Activated effector memory CD4-positive, alpha-beta T cell treated with Interleukin-2 at 50 U/mL for 16 hours (primary cell): ENCODE data around the gene ATP9B.
"Not testable (repeated sequence)": the region's sequence is repeated elsewhere in the genome, so short reads cannot be mapped to it uniquely, and the experiment has no call there.

Experiments used
- DNase-seq: peaks from one replicate; pipeline ENCODE4 v3.0.0-alpha.2; 2020

The ATP9B gene

GRCh38 chr18:79072655-79073054, 3.5 kb downstream of the ATP9B start:
- not testable (repeated sequence) for DNase-seq

GRCh38 chr18:79077181-79077580, 8.0 kb downstream of the ATP9B start:
- no peak for DNase-seq

DNA sequence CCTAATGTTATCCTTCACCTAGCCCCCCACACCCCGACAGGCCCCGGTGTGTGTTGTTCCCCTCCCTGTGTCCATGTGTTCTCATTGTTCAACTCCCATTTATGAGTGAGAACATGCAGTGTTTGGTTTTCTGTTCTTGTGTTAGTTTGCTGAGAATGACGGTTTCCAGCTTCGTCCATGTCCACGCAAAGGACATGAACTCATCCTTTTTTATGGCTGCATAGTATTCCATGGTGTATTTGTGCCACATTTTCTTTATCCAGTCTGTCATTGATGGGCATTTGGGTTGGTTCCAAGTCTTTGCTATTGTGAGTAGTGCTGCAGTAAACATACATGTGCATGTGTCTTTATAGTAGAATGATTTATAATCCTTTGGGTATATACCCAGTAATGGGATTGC, 9.6 kb downstream of the ATP9B start:
- not testable (repeated sequence) for DNase-seq

GRCh38 chr18:79092874-79093273, 23.7 kb downstream of the ATP9B start:
- no peak for DNase-seq

DNA sequence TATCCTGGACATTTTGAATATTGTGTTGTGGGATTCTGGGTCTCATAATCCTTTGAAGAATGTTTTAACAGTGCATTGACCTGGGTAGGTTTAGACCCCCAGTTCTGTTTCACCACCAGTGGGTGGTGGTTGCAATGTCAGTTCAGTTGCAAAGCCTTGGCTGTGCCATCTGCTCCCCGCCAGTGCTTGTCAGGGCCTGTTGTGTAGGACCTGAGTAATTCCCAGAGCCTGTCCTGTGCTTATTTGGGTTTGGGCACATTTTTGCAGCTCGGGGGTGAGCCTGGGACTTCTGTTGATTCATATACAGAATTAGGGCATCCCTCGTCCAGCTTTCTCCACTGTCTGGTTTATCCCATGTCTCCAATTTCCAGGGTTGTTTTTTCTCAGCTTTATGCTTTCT, 24.8 kb downstream of the ATP9B start:
- DNase-seq, result no peak

DNA sequence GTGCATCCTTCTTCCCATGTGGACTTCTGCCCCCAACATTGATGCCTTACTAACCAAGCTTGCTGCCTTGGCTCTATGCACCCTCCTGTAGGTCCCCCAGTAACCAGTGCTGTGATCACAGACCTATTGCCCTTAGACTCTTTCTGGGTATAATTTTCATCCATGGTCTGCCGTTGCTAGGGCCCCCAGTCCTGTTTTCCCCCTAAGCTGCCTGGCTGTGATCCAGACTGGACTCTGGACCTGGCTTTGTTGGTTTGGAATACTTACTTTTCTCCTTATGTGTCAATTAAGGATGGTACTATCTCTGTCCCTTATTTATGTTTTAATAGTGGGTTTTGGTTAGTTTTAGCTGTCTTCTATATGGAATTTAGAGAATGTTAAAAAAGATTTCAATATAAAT, 26.0 kb downstream of the ATP9B start:
- DNase-seq, result no peak

- no peak for DNase-seq
These were observed 31.8 kb downstream of the ATP9B start for GRCh38 chr18:79100944-79101343.

DNA sequence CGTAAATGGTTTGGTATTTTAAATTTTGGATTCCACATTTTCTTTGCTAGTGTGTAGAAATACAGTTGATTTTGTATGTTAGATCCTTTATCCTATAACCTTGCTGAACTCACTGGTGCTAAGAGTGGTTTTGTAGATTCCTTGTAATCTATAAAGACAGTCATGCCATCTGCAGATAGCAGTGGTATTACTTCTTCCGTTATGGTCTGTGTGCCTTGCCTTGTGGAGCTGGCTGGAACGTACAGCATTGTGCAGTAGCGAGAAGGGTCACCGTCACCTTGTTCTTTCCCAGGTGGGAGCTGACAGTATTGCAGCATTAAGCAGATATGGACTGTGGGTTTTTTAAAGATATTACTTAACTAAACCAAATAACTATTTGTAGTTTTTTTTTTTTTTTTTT, 33.7 kb downstream of the ATP9B start:
- no peak for DNase-seq

DNA sequence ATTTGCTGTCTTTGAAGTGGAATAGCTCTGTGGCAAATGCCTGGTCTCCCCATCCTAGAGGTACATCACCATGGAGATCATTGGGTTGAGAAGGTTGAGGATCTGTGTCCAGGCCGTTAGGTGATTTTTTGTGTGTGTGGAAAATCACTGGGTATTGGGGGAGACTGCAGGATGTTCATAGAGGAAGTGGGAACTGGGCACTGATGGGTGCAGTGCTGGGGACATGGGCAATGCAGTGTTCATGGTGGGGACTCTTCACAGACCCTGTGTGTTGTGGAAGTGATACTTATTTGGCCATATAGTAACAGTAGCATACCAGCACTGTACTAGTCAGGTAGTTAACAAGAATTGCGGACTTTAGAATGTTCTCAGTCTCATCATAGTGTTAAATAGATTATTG, 34.9 kb downstream of the ATP9B start:
- no peak for DNase-seq

- DNase-seq, result no peak
These were observed 36.3 kb downstream of the ATP9B start for GRCh38 chr18:79105455-79105854.

DNA sequence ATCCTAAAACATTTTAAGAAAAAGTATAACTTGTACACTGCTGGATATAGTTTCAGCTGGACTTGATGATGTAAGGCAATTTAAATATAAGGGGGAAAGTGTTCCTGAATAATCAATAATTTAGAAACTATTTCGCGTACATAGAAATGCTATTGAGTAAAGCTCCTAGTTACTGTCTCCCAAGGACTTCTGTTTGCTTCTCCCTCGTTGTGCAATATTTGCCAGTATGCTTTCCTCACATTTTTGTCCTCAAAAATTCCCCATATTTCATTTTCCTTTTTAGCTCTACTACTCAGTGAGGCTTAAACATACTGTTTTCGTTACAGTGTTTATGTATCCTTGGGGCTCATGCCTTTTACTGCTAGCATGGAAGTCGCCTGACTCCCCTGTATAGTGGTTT, 36.9 kb downstream of the ATP9B start:
- no peak for DNase-seq

DNA sequence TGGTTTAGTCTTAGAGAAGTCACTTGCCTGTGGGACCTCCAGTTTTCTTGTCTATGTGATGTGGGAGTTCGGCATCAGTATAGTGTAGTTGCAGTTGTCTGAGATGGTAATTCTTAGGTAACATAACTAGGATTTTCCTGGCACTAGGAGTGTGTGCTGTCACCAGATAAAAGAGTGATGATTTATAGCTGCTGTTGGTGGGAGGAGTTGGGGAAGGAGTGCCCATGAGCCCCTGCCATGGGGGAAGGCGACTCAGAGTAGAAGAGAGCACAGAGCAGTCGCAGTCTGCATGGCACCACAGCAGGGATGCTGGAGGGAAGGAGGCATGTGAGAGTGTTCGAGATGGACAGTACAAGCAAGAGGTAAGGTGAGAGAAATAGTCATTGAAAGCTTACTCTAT, 38.7 kb downstream of the ATP9B start:
- no peak for DNase-seq

GRCh38 chr18:79108549-79109215, 39.5 kb downstream of the ATP9B start:
- DNase-seq, result no peak

GRCh38 chr18:79111483-79111882, 42.3 kb downstream of the ATP9B start:
- DNase-seq, result no peak

GRCh38 chr18:79117385-79117784, 48.2 kb downstream of the ATP9B start:
- no peak for DNase-seq

- DNase-seq, result no peak
These were observed 48.6 kb downstream of the ATP9B start for GRCh38 chr18:79117788-79118187.

DNA sequence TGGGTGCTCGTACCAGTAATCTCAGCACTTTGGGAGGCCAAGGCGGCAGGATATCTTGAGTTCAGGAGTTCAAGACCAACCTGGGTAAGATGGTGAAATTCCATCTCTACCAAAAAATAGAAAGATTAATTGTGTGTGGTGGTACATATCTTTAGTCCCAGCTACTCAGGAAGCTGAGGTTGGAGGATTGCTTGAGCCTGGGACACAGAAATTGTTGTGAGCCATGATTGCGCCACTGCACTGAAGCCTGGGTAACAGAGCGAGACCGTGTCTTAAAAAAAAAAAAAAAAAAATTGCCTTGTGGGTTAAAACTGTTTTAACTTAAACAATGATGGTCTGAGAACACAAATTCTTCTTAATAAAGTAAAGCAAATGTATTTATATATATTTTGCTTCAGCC, 49.6 kb downstream of the ATP9B start:
- DNase-seq, result no peak

GRCh38 chr18:79121746-79122474, 52.7 kb downstream of the ATP9B start:
- DNase-seq, result no peak

DNA sequence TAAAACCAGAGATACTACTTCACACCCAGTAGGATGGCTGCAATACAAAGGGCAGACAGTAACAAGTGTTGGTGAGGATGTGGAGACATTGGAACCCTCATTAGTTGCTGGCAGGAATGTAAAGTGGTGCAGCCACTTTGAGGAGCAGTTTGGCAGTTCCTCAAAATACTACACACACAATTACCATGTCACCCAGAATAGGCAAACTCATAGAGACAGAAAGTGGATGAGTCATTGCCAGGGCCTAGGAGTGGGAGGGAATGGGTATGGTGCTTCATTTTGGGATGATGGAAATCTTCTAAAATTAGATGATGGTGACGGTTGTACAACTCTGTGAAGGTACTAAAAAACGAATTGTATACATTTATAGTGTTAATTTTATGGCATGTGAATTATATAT, 54.8 kb downstream of the ATP9B start:
- no peak for DNase-seq

DNA sequence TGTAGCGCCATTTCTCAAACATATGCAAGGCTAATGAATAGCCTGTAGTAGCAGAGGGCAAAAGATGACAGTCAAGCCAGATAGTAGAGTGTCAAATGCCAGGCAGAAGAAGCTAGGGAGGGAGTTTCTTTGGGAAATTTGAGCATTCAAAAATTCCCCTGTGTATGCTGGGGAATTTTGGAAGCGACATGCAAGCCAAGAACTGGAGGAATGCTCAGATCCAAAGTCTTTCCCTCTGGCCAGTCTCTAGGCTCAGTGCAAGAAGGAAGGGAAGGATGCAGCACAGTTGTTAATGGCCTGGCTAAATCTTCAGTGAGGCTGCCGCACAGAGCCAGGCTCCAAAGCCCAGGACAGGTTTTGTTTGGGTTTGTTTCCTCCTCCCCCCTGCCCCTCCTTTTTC, 59.9 kb downstream of the ATP9B start:
- DNase-seq, result no peak

GRCh38 chr18:79133724-79134123, 64.5 kb downstream of the ATP9B start:
- DNase-seq, result no peak

DNA sequence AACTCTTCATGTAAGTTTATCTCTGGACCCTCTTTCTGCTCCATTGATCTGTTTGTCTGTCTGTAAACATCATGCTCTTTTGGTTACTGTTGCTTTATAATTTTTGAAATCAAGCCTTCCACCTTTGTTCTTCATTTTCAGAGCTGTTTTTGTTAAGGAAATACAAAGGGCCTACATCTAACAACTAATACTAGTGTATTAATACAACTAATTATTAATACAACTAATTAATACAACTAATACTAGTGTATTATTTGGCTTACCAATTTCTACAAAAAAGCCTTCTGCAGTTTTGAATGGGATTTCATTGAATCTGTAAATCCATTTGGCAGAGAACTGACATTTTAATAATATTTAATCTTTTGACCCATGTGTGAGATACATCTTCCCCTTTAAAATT, 66.7 kb downstream of the ATP9B start:
- DNase-seq, result no peak

DNA sequence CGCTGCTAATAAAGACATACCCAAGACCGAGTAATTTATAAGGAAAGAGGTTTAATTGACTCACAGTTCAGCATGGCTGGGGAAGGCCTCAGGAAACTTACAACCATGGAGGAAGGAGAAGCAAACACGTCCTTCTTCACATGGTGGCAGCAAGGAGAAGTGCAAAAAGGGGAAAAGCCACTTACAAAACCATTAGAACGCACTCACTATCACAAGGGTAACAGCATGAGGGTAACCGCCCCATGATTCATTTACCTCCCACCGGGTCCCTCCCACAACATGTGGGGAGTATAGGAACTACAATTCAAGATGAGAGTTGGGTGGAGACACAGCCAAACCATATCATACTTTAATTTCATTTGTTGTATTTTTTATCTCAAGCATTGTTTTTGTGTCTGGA, 67.5 kb downstream of the ATP9B start:
- DNase-seq, result no peak

DNA sequence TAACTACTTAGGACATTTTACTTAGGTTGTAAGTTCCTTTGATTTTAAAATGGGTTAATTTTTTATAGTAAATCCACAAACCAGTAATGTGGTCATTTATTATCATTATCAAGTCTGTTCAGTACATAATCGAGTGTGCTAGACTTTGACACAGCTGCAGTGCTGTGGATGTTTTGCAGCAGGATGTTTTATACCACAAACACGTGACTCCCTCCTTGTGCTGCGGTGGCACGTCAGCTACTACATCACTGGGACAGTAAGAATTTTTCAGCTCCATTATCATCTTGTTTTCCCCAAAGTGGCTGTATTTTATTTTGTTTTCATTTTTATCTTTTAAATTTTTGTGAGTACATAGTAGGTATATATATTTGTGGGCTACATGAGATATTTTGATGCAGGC, 70.0 kb downstream of the ATP9B start:
- DNase-seq, result no peak

DNA sequence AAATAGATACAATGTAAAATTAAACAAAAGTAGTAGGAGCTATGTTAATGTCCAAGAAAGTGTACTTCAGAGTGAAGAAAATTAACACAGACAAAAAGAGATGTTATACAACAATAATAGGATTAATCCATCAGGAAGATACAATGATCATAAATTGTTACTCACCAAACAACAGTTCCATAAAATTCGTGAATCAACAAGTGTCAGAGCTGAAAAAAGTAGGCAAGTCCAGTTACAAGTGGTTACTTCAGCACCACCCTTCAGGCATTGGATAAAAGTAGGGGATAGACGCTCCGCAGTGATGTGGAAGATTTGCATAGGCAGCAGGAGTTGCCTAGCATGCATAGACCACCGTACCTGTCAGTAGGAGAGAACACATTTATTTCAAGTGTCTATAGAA, 77.8 kb downstream of the ATP9B start:
- no peak for DNase-seq
